NCI-H1105 treated with DMSO at 0.1 percent for 48 hours (cell line): Measurements from ENCODE around the gene SLC16A11.
A peak's percentile ranks its signal among the peaks of the same experiment; 100 is the strongest.
"Not testable (repeated sequence)": the region's sequence is repeated elsewhere in the genome, so short reads cannot be mapped to it uniquely, and the experiment has no call there.

Experiments
- DNase-seq: peaks from one replicate; lab custom pipeline; 2025; lab: John Stamatoyannopoulos, UW

Gene SLC16A11

GRCh38 chr17:7043497-7044198 lies at the start of gene SLC16A11:
Gene SLC16A11, minus strand, starts transcription at chr17:7044092. Its CDS starts 579 bp downstream, at chr17:7043513.
- peak; percentile 82 for DNase-seq

GRCh38 chr17:7091311-7092005 lies 47.6 kb upstream of the SLC16A11 start:
- not testable (repeated sequence) for DNase-seq

- DNase-seq = not testable (repeated sequence)
Observed at GRCh38 chr17:7089570-7089969, 45.7 kb upstream of the SLC16A11 start.

- DNase-seq = not testable (repeated sequence)
Observed at GRCh38 chr17:7088442-7088841, 44.5 kb upstream of the SLC16A11 start.

GRCh38 chr17:7084088-7084487 lies 40.2 kb upstream of the SLC16A11 start:
- no peak for DNase-seq

- no peak for DNase-seq
Observed at GRCh38 chr17:7083592-7083991, 39.7 kb upstream of the SLC16A11 start.

- no peak for DNase-seq
Observed at GRCh38 chr17:7081341-7082062, 37.6 kb upstream of the SLC16A11 start.

GRCh38 chr17:7080456-7081041 lies 36.7 kb upstream of the SLC16A11 start:
- no peak for DNase-seq

- no peak for DNase-seq
Observed at GRCh38 chr17:7079581-7080455, 35.9 kb upstream of the SLC16A11 start, which contains the start of gene CLEC10A. Gene CLEC10A, minus strand, starts transcription at chr17:7080251. Its CDS starts 1,439 bp downstream, at chr17:7078812.

GRCh38 chr17:7078711-7079110 lies 34.8 kb upstream of the SLC16A11 start:
- no peak for DNase-seq

- no peak for DNase-seq
Observed at GRCh38 chr17:7077911-7078546, 34.1 kb upstream of the SLC16A11 start.

GRCh38 chr17:7074931-7075330 lies 31.0 kb upstream of the SLC16A11 start:
- DNase-seq = no peak

- DNase-seq = no peak
Observed at GRCh38 chr17:7072406-7072805, 28.5 kb upstream of the SLC16A11 start.

- no peak for DNase-seq
Observed at GRCh38 chr17:7070712-7071111, 26.8 kb upstream of the SLC16A11 start.

- DNase-seq = no peak
Observed at GRCh38 chr17:7068268-7068667, 24.4 kb upstream of the SLC16A11 start.

GRCh38 chr17:7067198-7067597 lies 23.3 kb upstream of the SLC16A11 start:
- DNase-seq = no peak

GRCh38 chr17:7064261-7064660 lies 20.4 kb upstream of the SLC16A11 start:
- DNase-seq = no peak

GRCh38 chr17:7063518-7064094 lies 19.7 kb upstream of the SLC16A11 start:
- DNase-seq = no peak

- DNase-seq = no peak
Observed at GRCh38 chr17:7060165-7060891, 16.4 kb upstream of the SLC16A11 start.
